WERI-Rb-1 (cell line): Measurements from ENCODE around the gene SH3BP5.

ENCODE experiments used
- DNase-seq: peaks from one replicate; pipeline ENCODE4 v3.0.0-alpha.2; 2020
- H3K27ac ChIP-seq: fragments of 250-450 bp; sonication (Bioruptor Pico); 2 replicates; pipeline ENCODE4 v1.5.1; 2020; ENCODE audit warnings: mild to moderate bottlenecking, moderate library complexity
- H3K27me3 ChIP-seq: fragments of 250-450 bp; sonication (Bioruptor Pico); 2 replicates; pipeline ENCODE4 v1.5.1; 2021; ENCODE audit warnings: mild to moderate bottlenecking, low read depth, moderate library complexity; ENCODE audit not compliant: insufficient read depth, severe bottlenecking
- H3K36me3 ChIP-seq: fragments of 250-450 bp; sonication (Bioruptor Pico); 2 replicates; pipeline ENCODE4 v1.5.1; 2020; ENCODE audit warnings: mild to moderate bottlenecking, moderate library complexity
- H3K4me3 ChIP-seq: 2 replicates; pipeline ENCODE4 v1.5.1; 2011; ENCODE audit warnings: low read depth, mild to moderate bottlenecking, control low read depth, low read length
- H3K9me3 ChIP-seq: fragments of 250-450 bp; sonication (Bioruptor Pico); 2 replicates; pipeline ENCODE4 v1.5.1; 2021; ENCODE audit warnings: mild to moderate bottlenecking, moderate library complexity; ENCODE audit not compliant: severe bottlenecking
- TF ChIP-seq, protein P1 (sequence below): IDR thresholded peaks from 2 replicates; pipeline ENCODE4 v1.5.1; 2011; ENCODE audit warnings: low read depth, mild to moderate bottlenecking, control low read depth, inconsistent platforms, low read length

Gene SH3BP5

DNA sequence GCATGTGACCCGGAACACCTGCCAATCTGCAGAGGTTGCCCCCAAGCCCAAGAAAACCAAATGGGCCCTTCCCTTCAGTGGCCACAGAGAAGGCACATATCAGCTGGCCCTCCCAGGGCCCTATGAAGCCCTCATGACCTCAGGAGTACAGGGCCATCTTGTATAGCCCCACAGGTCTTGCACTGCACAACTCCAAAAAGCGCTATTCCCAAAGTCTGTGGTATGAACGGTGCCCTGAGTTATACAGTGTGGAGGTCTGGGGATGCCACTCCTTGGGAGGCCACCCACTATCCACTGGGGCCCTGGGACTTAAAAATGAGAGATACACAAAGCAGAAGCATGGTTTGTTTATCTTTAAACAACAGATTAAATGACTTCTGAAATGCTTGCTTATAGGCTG lies 64.9 kb downstream of the SH3BP5 start:
- no peak overlapping the region for H3K4me3 ChIP-seq
- no peak overlapping the region for H3K27ac ChIP-seq
- H3K27me3 ChIP-seq: no peaks in the 10 kb centered on the region
- H3K9me3 ChIP-seq: no peaks in the 10 kb centered on the region
- H3K36me3 ChIP-seq: peaks cover 46% of the 10 kb centered on the region
- TF ChIP-seq, protein P1, sequence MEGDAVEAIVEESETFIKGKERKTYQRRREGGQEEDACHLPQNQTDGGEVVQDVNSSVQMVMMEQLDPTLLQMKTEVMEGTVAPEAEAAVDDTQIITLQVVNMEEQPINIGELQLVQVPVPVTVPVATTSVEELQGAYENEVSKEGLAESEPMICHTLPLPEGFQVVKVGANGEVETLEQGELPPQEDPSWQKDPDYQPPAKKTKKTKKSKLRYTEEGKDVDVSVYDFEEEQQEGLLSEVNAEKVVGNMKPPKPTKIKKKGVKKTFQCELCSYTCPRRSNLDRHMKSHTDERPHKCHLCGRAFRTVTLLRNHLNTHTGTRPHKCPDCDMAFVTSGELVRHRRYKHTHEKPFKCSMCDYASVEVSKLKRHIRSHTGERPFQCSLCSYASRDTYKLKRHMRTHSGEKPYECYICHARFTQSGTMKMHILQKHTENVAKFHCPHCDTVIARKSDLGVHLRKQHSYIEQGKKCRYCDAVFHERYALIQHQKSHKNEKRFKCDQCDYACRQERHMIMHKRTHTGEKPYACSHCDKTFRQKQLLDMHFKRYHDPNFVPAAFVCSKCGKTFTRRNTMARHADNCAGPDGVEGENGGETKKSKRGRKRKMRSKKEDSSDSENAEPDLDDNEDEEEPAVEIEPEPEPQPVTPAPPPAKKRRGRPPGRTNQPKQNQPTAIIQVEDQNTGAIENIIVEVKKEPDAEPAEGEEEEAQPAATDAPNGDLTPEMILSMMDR: no peak
- DNase-seq: no peak

DNA sequence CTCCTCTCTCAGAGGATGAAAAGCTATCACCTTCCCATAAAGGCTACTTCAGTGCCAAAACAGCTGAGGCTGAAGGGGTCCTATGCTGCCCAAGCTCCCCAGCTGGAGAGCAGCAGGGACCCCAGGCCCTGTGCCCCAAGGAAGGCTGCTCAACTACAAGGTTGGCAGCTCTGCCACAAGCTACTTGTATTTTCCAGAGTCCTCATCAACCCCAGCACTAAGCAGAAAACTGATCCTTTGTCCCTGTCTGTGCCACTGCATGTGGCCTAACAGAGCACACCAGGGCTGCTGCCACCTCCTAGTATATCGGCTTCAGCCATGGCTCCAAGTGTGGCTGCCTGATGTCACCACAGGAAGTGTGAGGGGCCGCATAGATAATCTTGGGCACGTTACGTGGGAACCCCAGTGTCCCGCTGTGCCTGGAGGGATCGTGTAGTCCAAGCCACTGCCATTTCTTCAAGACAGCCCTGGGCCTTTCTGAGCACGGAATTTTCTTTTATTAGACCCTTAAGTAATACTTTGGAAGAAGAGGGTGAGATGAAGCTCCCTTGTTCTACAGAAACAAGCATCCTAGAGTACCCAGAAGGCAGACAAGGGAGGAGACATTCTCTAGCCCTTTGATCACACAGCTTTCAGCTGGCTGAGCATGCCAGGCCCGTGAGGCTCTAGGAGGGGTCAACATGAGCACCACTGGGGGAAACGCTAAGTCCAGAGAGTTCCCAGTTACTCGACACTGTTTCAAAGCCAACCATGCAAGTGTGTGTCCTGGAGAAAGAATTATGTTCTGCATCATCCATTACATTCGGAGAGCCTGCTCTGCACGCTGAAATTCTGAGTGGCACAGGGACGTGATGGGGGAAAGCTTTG lies 65.6 kb downstream of the SH3BP5 start:
- TF ChIP-seq, protein P1: no peak
- H3K9me3 ChIP-seq: no peaks in the 10 kb centered on the region
- H3K4me3 ChIP-seq: no peak overlapping the region
- H3K36me3 ChIP-seq: peaks cover 51% of the 10 kb centered on the region
- no peak for DNase-seq
- H3K27ac ChIP-seq: no peak overlapping the region
- H3K27me3 ChIP-seq: no peaks in the 10 kb centered on the region

DNA sequence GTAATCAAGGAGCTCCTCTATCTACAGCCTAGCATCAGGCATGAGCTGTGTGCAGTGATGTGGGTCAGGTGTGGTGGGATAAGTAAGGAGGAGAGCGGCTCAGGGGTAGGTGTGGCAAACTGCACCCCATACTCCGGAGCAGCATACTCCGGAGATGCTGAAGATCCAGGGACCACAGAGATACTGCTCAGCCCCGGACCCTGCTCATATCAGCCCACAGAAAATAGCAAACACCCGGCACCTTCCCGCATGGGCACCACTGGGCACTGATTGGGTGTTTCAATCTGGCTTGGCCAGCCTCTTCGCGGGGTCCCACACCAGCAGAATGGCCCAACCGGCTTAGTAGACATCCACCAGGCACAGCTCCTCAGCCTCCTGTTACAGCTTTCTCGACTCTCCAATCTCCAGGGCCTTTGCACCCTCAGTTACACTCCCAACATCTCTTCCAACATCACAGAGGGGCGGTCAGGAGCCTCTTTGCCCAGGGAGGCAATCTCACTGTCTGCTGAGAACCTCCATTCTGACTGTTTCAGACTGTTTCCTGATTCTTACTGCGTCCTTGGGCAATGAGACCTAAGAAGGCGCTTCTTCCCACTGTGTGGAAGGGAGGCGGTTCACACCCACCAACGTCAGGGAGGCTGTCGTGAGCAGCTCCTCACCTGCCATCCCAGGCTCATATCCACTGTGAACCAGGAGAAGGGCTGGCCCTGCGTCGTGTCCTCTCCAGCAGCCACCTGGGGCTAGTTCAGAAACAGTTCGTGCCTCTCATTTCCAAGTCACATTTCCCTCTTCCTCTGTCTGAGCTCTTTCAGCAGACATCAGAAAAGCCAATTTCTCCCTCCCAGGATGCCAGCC lies 66.5 kb downstream of the SH3BP5 start:
- H3K36me3 ChIP-seq: peaks cover 54% of the 10 kb centered on the region
- TF ChIP-seq, protein P1: no peak
- no peak overlapping the region for H3K4me3 ChIP-seq
- H3K27me3 ChIP-seq: no peaks in the 10 kb centered on the region
- no peaks in the 10 kb centered on the region for H3K9me3 ChIP-seq
- DNase-seq: no peak
- H3K27ac ChIP-seq: no peak overlapping the region

DNA sequence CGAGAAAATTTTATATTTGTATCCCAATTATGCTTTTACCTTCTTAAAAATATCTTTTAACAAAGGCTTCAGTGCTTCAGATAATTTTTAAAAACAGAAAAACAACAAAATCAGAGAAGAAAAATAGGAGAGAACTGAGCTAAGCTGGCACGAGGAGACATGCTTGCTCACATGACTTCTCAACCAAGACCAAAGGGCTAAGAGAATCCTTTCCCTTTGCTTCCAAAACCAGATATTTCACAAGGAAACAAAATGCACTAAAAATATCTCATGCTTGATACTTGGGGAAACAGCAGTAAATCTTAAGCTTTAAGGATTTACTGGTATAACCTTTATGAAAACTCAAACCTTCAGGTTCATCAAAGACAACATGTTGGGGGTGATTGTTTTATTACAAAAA lies 67.9 kb downstream of the SH3BP5 start:
- TF ChIP-seq, protein P1: no peak
- no peak for DNase-seq

DNA sequence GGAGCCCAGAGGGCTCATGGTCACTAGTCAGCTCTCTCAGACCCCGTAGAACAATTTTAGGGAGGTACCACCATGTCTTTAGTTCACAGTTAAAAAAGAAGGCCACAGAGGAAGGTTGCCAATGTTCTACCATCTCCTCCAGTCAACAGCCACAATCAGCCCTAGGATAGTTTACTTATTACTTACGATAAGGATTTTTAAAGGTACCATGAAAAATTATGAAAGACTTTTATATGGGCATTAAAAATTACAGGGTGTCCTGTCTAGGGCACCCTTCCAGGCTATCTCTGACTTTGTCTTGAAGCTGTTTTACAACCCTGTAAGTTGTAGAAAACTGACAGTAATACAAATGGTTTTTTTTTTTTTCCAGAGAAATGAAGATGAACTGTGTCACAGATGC lies 68.5 kb downstream of the SH3BP5 start:
- Histone ChIP-seq H3K4me3 (no peak overlapping the region), H3K27me3 (no peaks in the 10 kb centered on the region), H3K27ac (no peak overlapping the region), H3K9me3 (no peaks in the 10 kb centered on the region), H3K36me3 (peaks cover 66% of the 10 kb centered on the region)
- TF ChIP-seq, protein P1: no peak
- DNase-seq: no peak

More for the DNA sequence above, 67.9 kb downstream of the SH3BP5 start:
- Histone ChIP-seq H3K36me3 (peaks cover 65% of the 10 kb centered on the region), H3K4me3 (no peak overlapping the region), H3K9me3 (no peaks in the 10 kb centered on the region), H3K27ac (no peak overlapping the region), H3K27me3 (no peaks in the 10 kb centered on the region)
